Mesothelial cell of epicardium (in vitro differentiated cells): ENCODE data around the gene IPO4. TPM values are rescaled to one million over a fixed set of nuclear protein-coding genes. Genes with fewer than 3 reads are reported as not detected.
"Not testable (repeated sequence)": the region's sequence is repeated elsewhere in the genome, so short reads cannot be mapped to it uniquely, and the experiment has no call there.

Source experiments
- DNase-seq, 2 experiments: peaks; one replicate each; pipeline ENCODE4 v3.0.0; 2021; ENCODE audit warnings: low spot score in 2 of 2; ENCODE audit not compliant: unreplicated experiment in 2 of 2
- H3K27ac Mint-ChIP-seq: 2 replicates; pipeline ENCODE4 v1.8.0; 2021; ENCODE audit warnings: mixed read lengths
- H3K27me3 Mint-ChIP-seq: 2 replicates; pipeline ENCODE4 v1.8.0; 2021; ENCODE audit warnings: low read depth, mixed read lengths
- H3K36me3 Mint-ChIP-seq: 2 replicates; pipeline ENCODE4 v1.8.0; 2021; ENCODE audit warnings: mixed read lengths
- H3K4me1 Mint-ChIP-seq: 2 replicates; pipeline ENCODE4 v1.8.0; 2021; ENCODE audit warnings: mixed read lengths
- H3K4me3 Mint-ChIP-seq: 2 replicates; pipeline ENCODE4 v1.8.0; 2021; ENCODE audit warnings: mild to moderate bottlenecking, moderate library complexity, mixed read lengths
- H3K9me3 Mint-ChIP-seq: 2 replicates; pipeline ENCODE4 v1.8.0; 2021; ENCODE audit warnings: mixed read lengths
- total RNA-seq: library from RNA; stranded (reverse); gene quantifications from 3 replicates; pipeline ENCODE4 v1.2.1, GENCODE V29; 2021
- TF ChIP-seq, protein P1 (sequence below): fragments of 200-600 bp; sonication (generic); IDR thresholded peaks from one replicate; pipeline ENCODE4 v1.5.0; 2021; ENCODE audit warnings: antibody characterized with exemption; ENCODE audit not compliant: unreplicated experiment

The IPO4 gene
- total RNA-seq, 1 donor from 2014 or later = 43.2 TPM

DNA sequence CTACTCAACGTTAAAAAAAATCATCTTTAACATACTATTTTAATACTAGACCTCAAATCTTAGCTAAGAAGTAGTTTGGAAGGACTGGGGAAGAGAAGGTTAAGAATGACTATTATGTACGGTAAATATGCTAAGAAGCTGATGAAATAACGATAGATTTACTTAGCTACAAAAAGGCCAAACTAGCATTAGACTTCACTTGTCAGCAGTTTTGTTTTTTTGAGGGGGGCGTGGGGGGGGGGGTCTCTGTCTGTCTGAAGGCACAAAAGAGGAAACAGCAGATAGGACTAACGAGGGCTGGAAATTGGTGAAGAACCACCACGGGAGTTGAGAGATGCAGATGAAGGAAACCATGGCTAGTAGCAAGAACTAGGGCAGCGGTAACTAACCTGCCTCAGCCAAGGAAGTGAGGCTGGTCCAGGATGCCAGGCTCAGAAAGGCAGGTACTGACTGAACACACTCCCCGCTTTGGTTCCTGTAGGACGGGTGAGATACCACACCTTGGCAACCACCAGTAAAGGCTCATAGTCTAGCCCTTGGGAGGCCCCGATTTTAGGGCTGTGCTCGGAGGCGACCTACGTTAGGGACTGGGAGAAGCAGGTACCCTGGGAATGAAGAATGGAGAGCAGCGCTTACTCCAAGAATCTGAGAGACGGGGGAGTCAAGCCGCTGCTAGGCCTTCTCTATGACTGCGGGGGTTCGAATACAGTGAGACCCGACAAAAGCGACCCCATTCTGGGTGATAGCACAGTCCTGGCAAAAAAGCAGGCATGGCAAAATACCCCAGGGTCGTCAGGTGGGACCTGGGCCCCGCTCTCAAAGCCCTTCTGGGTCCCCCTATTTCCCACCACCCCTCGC is 42.9 kb upstream of the IPO4 start:
- H3K4me3 Mint-ChIP-seq = peak overlapping the region; percentile 95
- TF ChIP-seq, protein P1, sequence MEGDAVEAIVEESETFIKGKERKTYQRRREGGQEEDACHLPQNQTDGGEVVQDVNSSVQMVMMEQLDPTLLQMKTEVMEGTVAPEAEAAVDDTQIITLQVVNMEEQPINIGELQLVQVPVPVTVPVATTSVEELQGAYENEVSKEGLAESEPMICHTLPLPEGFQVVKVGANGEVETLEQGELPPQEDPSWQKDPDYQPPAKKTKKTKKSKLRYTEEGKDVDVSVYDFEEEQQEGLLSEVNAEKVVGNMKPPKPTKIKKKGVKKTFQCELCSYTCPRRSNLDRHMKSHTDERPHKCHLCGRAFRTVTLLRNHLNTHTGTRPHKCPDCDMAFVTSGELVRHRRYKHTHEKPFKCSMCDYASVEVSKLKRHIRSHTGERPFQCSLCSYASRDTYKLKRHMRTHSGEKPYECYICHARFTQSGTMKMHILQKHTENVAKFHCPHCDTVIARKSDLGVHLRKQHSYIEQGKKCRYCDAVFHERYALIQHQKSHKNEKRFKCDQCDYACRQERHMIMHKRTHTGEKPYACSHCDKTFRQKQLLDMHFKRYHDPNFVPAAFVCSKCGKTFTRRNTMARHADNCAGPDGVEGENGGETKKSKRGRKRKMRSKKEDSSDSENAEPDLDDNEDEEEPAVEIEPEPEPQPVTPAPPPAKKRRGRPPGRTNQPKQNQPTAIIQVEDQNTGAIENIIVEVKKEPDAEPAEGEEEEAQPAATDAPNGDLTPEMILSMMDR = no peak
- no peak for DNase-seq
- H3K27ac Mint-ChIP-seq = peak overlapping the region; percentile 98
- peaks cover 14% of the 10 kb centered on the region for H3K36me3 Mint-ChIP-seq
- no peaks in the 10 kb centered on the region for H3K27me3 Mint-ChIP-seq
- H3K4me1 Mint-ChIP-seq = peaks cover 30% of the 10 kb centered on the region
- H3K9me3 Mint-ChIP-seq = no peaks in the 10 kb centered on the region

DNA sequence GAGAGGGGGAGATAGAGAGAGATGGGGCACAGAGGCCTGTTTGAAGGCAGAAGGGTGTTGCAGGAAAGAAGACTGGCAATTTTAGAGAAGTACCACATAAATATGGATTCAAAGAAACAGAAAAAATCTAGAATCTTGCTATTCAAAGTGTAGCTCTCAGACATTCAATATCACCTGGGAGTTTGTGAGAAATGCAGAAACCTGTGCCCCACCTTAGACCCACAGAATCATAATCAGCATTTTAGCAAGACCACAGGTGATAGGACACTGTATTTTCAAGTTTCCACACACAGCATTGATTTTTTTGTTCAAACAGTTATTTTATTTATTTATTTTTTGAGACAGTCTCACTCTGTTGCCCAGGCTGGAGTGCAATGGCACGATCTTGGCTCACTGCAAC is 40.3 kb upstream of the IPO4 start:
- Mint-ChIP-seq H3K36me3 (peaks cover 8% of the 10 kb centered on the region), H3K27me3 (no peaks in the 10 kb centered on the region), H3K4me3 (no peak overlapping the region), H3K4me1 (peaks cover 19% of the 10 kb centered on the region), H3K27ac (peak overlapping the region; percentile 16), H3K9me3 (no peaks in the 10 kb centered on the region)
- TF ChIP-seq, protein P1 = no peak
- DNase-seq = no peak

DNA sequence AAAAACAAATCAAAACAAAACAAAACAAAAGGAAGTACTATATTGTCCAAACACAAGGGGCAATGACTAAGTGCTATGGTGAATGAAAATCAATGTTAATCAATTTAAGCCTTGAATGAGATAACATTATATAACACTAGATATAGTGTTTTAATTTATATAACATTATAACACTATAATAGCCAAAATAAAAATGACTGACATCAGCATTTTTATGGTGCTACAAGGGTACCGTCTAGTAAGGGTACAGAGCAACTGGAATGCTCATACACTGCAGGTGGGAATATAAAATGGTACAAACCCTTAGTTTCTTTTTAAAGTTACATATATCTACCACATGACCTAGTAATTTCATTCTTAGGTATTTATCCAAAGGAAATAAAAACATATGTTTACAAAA is 37.9 kb upstream of the IPO4 start:
- TF ChIP-seq, protein P1 = no peak
- Mint-ChIP-seq H3K27me3 (no peaks in the 10 kb centered on the region), H3K36me3 (peaks cover 8% of the 10 kb centered on the region), H3K9me3 (no peaks in the 10 kb centered on the region), H3K4me3 (no peak overlapping the region), H3K27ac (no peak overlapping the region), H3K4me1 (peaks cover 6% of the 10 kb centered on the region)
- DNase-seq = no peak

DNA sequence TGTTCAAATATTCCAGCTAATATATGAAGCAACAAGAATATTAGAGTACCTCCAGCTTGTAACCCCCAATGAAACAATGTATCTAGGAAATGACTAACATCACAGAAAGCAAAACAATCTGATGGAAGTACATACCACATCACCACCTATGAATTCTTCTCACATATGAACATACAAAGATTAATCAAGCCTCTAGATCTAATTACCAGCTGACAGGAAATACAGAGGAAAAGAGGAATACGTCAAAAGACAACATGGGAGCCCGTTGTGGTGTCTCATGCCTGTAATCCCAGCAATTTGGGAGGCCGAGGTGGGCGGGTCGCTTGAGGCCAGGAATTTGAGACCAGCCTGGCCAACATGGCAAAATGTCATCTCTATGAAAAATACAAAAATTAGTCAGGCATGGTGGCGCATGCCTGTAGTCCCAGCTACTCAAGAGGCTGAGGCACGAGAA is 36.0 kb upstream of the IPO4 start:
- no peaks in the 10 kb centered on the region for H3K27me3 Mint-ChIP-seq
- no peak overlapping the region for H3K27ac Mint-ChIP-seq
- TF ChIP-seq, protein P1 = no peak
- no peaks in the 10 kb centered on the region for H3K9me3 Mint-ChIP-seq
- no peak for DNase-seq
- no peaks in the 10 kb centered on the region for H3K4me1 Mint-ChIP-seq
- H3K36me3 Mint-ChIP-seq = peaks cover 8% of the 10 kb centered on the region
- no peak overlapping the region for H3K4me3 Mint-ChIP-seq

DNA sequence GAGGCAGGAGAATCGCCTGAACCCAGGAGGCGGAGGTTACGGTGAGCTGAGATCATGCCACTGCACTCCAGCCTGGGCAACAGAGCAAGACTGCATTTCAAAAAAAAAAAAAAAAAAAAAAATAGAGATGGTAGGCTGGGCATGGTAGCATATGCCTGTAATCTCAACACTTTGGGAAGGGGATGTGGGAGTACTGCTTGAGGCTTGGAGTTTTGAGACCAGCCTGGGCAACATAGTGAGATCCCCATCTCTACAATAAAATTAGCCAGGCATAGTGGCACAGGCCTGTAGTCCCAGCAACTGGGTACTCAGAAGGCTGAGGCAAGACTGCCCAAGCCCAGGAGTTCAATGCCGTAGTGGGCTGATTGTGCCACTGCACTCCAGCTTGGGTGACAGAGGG is 34.4 kb upstream of the IPO4 start:
- H3K27ac Mint-ChIP-seq, H3K4me3 Mint-ChIP-seq, H3K27me3 Mint-ChIP-seq, H3K4me1 Mint-ChIP-seq, H3K36me3 Mint-ChIP-seq, H3K9me3 Mint-ChIP-seq, DNase-seq: not testable (repeated sequence)

DNA sequence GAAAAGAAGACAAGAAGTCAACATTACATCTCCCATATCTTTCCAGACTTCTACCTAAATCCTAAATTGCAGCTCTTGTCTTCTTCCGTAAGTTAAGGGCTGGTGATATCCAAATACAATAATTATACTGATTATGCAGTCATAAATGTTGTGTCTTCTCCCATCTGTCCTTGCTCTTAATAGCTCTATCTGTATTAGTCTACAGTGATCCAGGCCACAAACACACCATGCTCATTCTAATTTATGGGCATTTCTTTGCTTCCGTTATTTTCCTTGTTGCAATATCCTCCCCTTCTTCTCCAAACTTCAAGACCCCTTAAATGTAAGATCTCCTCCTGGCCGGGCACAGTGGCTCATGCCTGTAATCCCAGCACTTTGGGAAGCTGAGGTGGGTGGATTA is 30.9 kb upstream of the IPO4 start:
- Mint-ChIP-seq H3K9me3 (no peaks in the 10 kb centered on the region), H3K4me3 (no peak overlapping the region), H3K4me1 (peaks cover 12% of the 10 kb centered on the region), H3K36me3 (peaks cover 5% of the 10 kb centered on the region), H3K27me3 (no peaks in the 10 kb centered on the region), H3K27ac (no peak overlapping the region)
- no peak for DNase-seq
- TF ChIP-seq, protein P1 = no peak
